ENCODE data around the gene TBXA2R. TPM values are rescaled to one million over a fixed set of nuclear protein-coding genes. Genes with fewer than 3 reads are reported as not detected.

Gene TBXA2R
- total and polyA plus RNA-seq, 2 of the 4 experiments (the other 2 are of a cell fraction): 0.36 to 2.3 TPM

DNA sequence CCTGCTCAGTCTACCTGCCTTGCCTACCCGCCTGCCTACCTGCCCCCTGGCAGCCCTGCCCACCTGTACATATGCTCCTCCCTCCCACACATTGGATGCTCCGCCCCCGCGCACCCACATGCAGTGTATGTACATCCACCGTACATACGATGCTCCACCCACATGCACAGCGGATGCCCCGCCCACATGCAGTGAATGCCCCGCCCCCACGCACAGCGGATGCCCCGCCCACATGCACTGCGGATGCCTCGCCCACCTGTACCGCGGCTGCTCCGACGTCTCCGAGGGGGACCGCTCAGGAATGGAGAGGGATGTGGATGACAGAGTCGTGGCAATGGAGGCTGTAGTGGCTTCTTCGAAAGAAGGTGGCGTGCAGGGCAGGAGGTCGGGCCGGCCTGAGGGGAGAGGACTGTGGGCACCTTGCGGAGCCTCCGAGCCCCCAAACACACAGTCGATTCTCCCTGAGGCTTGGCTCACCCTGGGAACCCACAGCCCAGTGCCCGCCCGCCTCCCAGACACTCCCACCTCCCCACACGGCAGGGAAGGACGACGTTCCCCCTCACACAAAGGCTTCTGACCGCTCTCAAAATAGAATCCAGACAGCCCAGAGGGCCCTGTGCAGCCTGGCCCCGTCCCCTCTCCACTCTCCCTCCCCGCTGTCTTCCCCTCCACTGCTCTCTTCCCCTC, 36.5 kb upstream of the TBXA2R start:
- Histone ChIP-seq H3K9me1 (ENCODE audit: insufficient read depth, low read length) (no peaks in the 10 kb centered on the region), H3K4me2 (ENCODE audit: low read depth, low read length) (no peak overlapping the region), H3K27me3 (ENCODE audit: control insufficient read depth, insufficient read depth, low read length) (no peaks in the 10 kb centered on the region), H3K4me3 (ENCODE audit: insufficient read depth, low read depth, low read length) (no peak overlapping the region), H3K56ac (ENCODE audit: extremely low read depth, insufficient read depth, low read length) (no peak overlapping the region), H2BK120ac (ENCODE audit: low read depth, low read length) (no peak overlapping the region), H3K18ac (ENCODE audit: low read depth, low read length) (no peak overlapping the region), H4K5ac (ENCODE audit: low read depth, low read length) (no peak overlapping the region), H2AK9ac (replicated peaks; ENCODE audit: low read depth, low read length, poor library complexity) (no peak overlapping the region), H4K20me1 (ENCODE audit: insufficient read depth, low read length) (peaks cover 6% of the 10 kb centered on the region; the same call in 1 of the 2 replicates), H3K9ac (ENCODE audit: low read depth, low read length) (no peak overlapping the region), H3K4me1 (ENCODE audit: control insufficient read depth, insufficient read depth, low read length) (no peaks in the 10 kb centered on the region), H4K91ac (ENCODE audit: insufficient read depth, low read depth, low read length) (no peak overlapping the region), H3K36me3 (ENCODE audit: control insufficient read depth, insufficient read depth, low read length) (peaks cover 51% of the 10 kb centered on the region), H2BK20ac (ENCODE audit: low read depth, low read length) (no peak overlapping the region), H3K79me1 (ENCODE audit: low read depth in 1 of 2, low read length in 2 of 2) (no peaks in the 10 kb centered on the region; a peak in 1 of 4 replicates), H4K8ac (ENCODE audit: low read depth in 2 of 2, low read length in 2 of 2) (no peak overlapping the region), H3K27ac (ENCODE audit: insufficient read depth, low read length) (no peak overlapping the region), H3K9me3 (ENCODE audit: control insufficient read depth, insufficient read depth, low read length) (no peaks in the 10 kb centered on the region), H3K14ac (replicated peaks; ENCODE audit: low read depth, low read length) (no peak overlapping the region), H3K23ac (ENCODE audit: low read depth, low read length) (no peak overlapping the region), H2BK5ac (ENCODE audit: low read depth, low read length, poor library complexity, severe bottlenecking) (no peak overlapping the region), H3K4ac (ENCODE audit: low read depth, low read length) (no peak overlapping the region), H2AK5ac (ENCODE audit: low read depth, low read length) (no peak overlapping the region), H2AFZ (replicated peaks; ENCODE audit: low read length, poor library complexity) (no peak overlapping the region), H2BK15ac (ENCODE audit: low read depth, low read length) (no peak overlapping the region)
- ChIA-PET POLR2A (ENCODE audit: unreplicated experiment) (no interaction called here), CTCF (no interaction called here)
- intact Hi-C loops (cut with micrococcal nuclease) (no loop called here), dilution Hi-C loops (cut with HindIII; ENCODE audit: low sequenced_read_pairs, unreplicated experiment) (no loop called here), in situ Hi-C loops (cut with MboI; ENCODE audit: low sequenced_read_pairs) (no loop called here)
- WGBS, 2 experiments (ENCODE audit: extremely low coverage in 2 of 2, insufficient read length in 1 of 2): no CpG with 5 or more reads among the region's 36 CpGs
- ATAC-seq (ENCODE audit: low read depth) (no peak), DNase-seq (no peak)
- BruUV-seq (replicated peaks): no TSS peak
- TF ChIP-seq CEBPB (IDR thresholded peaks at IDR 0.05; ENCODE audit: low read depth, low read length) (no peak), CHD1 (IDR thresholded peaks at IDR 0.05; ENCODE audit: low read depth, low read length) (no peak), RAD21 (IDR thresholded peaks at IDR 0.05; ENCODE audit: low read length) (no peak), NFE2L2 (IDR thresholded peaks at IDR 0.05; ENCODE audit: low read depth, low read length) (no peak), SMC3 (IDR thresholded peaks at IDR 0.05; ENCODE audit: low read depth, low read length) (no peak), RCOR1 (IDR thresholded peaks at IDR 0.05; ENCODE audit: insufficient replicate concordance, low read length) (no peak), MAZ (IDR thresholded peaks at IDR 0.05; ENCODE audit: borderline replicate concordance, low read depth, low read length) (no peak)
- TF ChIP-seq, protein P1, sequence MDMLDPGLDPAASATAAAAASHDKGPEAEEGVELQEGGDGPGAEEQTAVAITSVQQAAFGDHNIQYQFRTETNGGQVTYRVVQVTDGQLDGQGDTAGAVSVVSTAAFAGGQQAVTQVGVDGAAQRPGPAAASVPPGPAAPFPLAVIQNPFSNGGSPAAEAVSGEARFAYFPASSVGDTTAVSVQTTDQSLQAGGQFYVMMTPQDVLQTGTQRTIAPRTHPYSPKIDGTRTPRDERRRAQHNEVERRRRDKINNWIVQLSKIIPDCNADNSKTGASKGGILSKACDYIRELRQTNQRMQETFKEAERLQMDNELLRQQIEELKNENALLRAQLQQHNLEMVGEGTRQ (IDR thresholded peaks at IDR 0.05; ENCODE audit: low read depth, low read length): no peak
- TF ChIP-seq, protein P2, sequence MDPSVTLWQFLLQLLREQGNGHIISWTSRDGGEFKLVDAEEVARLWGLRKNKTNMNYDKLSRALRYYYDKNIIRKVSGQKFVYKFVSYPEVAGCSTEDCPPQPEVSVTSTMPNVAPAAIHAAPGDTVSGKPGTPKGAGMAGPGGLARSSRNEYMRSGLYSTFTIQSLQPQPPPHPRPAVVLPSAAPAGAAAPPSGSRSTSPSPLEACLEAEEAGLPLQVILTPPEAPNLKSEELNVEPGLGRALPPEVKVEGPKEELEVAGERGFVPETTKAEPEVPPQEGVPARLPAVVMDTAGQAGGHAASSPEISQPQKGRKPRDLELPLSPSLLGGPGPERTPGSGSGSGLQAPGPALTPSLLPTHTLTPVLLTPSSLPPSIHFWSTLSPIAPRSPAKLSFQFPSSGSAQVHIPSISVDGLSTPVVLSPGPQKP (IDR thresholded peaks at IDR 0.05; ENCODE audit: borderline replicate concordance, low read depth, low read length): no peak
